GM23338 (cell line): ENCODE measurements around the gene KIF3C. TPM values are rescaled to one million over a fixed set of nuclear protein-coding genes. Genes with fewer than 3 reads are reported as not detected.

Experiments
- ATAC-seq: fragments of 200-7000 bp; cut with Tn5 transposase; 3 replicates; pipeline ENCODE4 v1.9.1; 2020
- DNase-seq: peaks from one replicate; pipeline ENCODE4 v3.0.0-alpha.2; 2015; ENCODE audit warnings: low spot score
- H2AFZ ChIP-seq: fragments of 200-600 bp; sonication (generic); 2 replicates; pipeline ENCODE4 v1.8.0; 2016; ENCODE audit warnings: antibody characterized with exemption, mild to moderate bottlenecking, moderate library complexity
- H3F3A ChIP-seq: fragments of 200-600 bp; sonication (generic); replicated peaks from 2 replicates; pipeline ENCODE4 v1.8.0; 2017; ENCODE audit warnings: antibody characterized with exemption, mixed run types, low read depth
- H3K27ac ChIP-seq: fragments of 200-600 bp; sonication (generic); 2 replicates; pipeline ENCODE4 v1.6.1; 2016; ENCODE audit warnings: low read depth
- H3K27me3 ChIP-seq: fragments of 200-600 bp; sonication (generic); 2 replicates; pipeline ENCODE4 v1.8.0; 2016; ENCODE audit warnings: mild to moderate bottlenecking, mixed run types, moderate library complexity; ENCODE audit not compliant: insufficient read depth
- H3K36me3 ChIP-seq: fragments of 200-600 bp; sonication (generic); 2 replicates; pipeline ENCODE4 v1.8.0; 2016; ENCODE audit warnings: mild to moderate bottlenecking; ENCODE audit not compliant: insufficient read depth
- H3K4me1 ChIP-seq: fragments of 200-600 bp; sonication (generic); 2 replicates; pipeline ENCODE4 v1.8.0; 2016; ENCODE audit warnings: mild to moderate bottlenecking, moderate library complexity; ENCODE audit not compliant: insufficient read depth
- H3K4me2 ChIP-seq: fragments of 200-600 bp; sonication (generic); 2 replicates; pipeline ENCODE4 v1.7.1; 2017; ENCODE audit warnings: mixed run types
- H3K4me3 ChIP-seq: fragments of 200-600 bp; sonication (generic); 2 replicates; pipeline ENCODE4 v1.6.1; 2016; ENCODE audit warnings: mixed run types
- H3K79me2 ChIP-seq: fragments of 200-600 bp; sonication (generic); replicated peaks from 2 replicates; pipeline ENCODE4 v1.8.0; 2017; ENCODE audit warnings: mild to moderate bottlenecking; ENCODE audit not compliant: insufficient read depth
- H3K9me2 ChIP-seq: fragments of 200-600 bp; sonication (generic); 2 replicates; pipeline ENCODE4 v1.8.0; 2017; ENCODE audit not compliant: insufficient read depth
- H4K20me1 ChIP-seq: fragments of 200-600 bp; sonication (generic); replicated peaks from 2 replicates; pipeline ENCODE4 v1.8.0; 2017; ENCODE audit warnings: mild to moderate bottlenecking; ENCODE audit not compliant: insufficient read depth
- H3K27ac Mint-ChIP-seq: 2 replicates; pipeline ENCODE4 v1.8.0; 2020; ENCODE audit warnings: inconsistent platforms, mild to moderate bottlenecking, moderate library complexity, mixed read lengths
- H3K27me3 Mint-ChIP-seq: 3 replicates; pipeline ENCODE4 v1.8.0; 2022; ENCODE audit warnings: low read depth, mild to moderate bottlenecking, moderate library complexity, mixed read lengths, inconsistent platforms; ENCODE audit not compliant: insufficient read depth, poor library complexity
- H3K36me3 Mint-ChIP-seq: 3 replicates; pipeline ENCODE4 v1.8.0; 2021; ENCODE audit warnings: low read depth, mild to moderate bottlenecking, inconsistent platforms, moderate library complexity, mixed read lengths
- H3K4me1 Mint-ChIP-seq: 3 replicates; pipeline ENCODE4 v1.8.0; 2020; ENCODE audit warnings: mild to moderate bottlenecking, inconsistent platforms, mixed read lengths
- H3K4me3 Mint-ChIP-seq: 3 replicates; pipeline ENCODE4 v1.8.0; 2021; ENCODE audit warnings: moderate library complexity, mild to moderate bottlenecking, inconsistent platforms, mixed read lengths
- H3K9me3 Mint-ChIP-seq: 3 replicates; pipeline ENCODE4 v1.8.0; 2020; ENCODE audit warnings: moderate library complexity, mild to moderate bottlenecking, inconsistent platforms, mixed read lengths
- CREB1 ChIP-seq: fragments of 250-450 bp; sonication (Bioruptor Pico); IDR thresholded peaks from 2 replicates; pipeline ENCODE4 v1.5.0; 2020; ENCODE audit warnings: low read depth, mild to moderate bottlenecking, moderate library complexity
- CTCF ChIP-seq, 2 experiments: fragments of 200-600 bp in 1 of 2; sonication (generic) in 1 of 2; conservative IDR thresholded peaks; 2 replicates each; pipeline versions ENCODE4 v1.5.1 to v1.6.1; 2016 to 2017; ENCODE audit warnings: antibody characterized with exemption in 2 of 2, low read depth in 2 of 2, mild to moderate bottlenecking in 2 of 2, moderate library complexity in 1 of 2
- ETS1 ChIP-seq: IDR thresholded peaks from 2 replicates; pipeline ENCODE4 v1.6.1; 2016; ENCODE audit warnings: antibody characterized with exemption
- EZH2 ChIP-seq: fragments of 200-600 bp; sonication (generic); IDR thresholded peaks from one replicate; pipeline ENCODE4 v1.8.0; 2017; ENCODE audit warnings: antibody characterized with exemption, mild to moderate bottlenecking, low read depth; ENCODE audit not compliant: unreplicated experiment
- EZH2phosphoT487 ChIP-seq: fragments of 200-600 bp; sonication (generic); IDR thresholded peaks from one replicate; pipeline ENCODE4 v1.8.1; 2018; ENCODE audit warnings: antibody characterized with exemption; ENCODE audit not compliant: unreplicated experiment
- JUNB ChIP-seq: IDR thresholded peaks from one replicate; pipeline ENCODE4 v1.6.1; 2016; ENCODE audit warnings: antibody characterized with exemption; ENCODE audit not compliant: unreplicated experiment
- NANOG ChIP-seq: IDR thresholded peaks from 2 replicates; pipeline ENCODE4 v1.6.1; 2016; ENCODE audit warnings: antibody characterized with exemption, borderline replicate concordance
- POLR2AphosphoS5 ChIP-seq: IDR thresholded peaks from 2 replicates; pipeline ENCODE4 v1.6.1; 2016; ENCODE audit warnings: antibody characterized with exemption, low read depth
- REST ChIP-seq: IDR thresholded peaks from one replicate; pipeline ENCODE4 v1.6.1; 2018; ENCODE audit warnings: antibody characterized with exemption; ENCODE audit not compliant: unreplicated experiment
- STAT1 ChIP-seq: IDR thresholded peaks from one replicate; pipeline ENCODE4 v1.6.1; 2016; ENCODE audit warnings: antibody characterized with exemption; ENCODE audit not compliant: unreplicated experiment
- ZNF114 ChIP-seq: fragments of 250-450 bp; sonication (Bioruptor Pico); IDR thresholded peaks from 2 replicates; pipeline ENCODE4 v1.5.0; 2020; ENCODE audit warnings: mild to moderate bottlenecking, moderate library complexity
- ZNF331 ChIP-seq: fragments of 250-450 bp; sonication (Bioruptor Pico); IDR thresholded peaks from 2 replicates; pipeline ENCODE4 v1.5.0; 2020; ENCODE audit warnings: low read depth, mild to moderate bottlenecking, moderate library complexity
- ZNF462 ChIP-seq: fragments of 250-450 bp; sonication (Bioruptor Pico); IDR thresholded peaks from 2 replicates; pipeline ENCODE4 v1.5.0; 2020; ENCODE audit warnings: mild to moderate bottlenecking, moderate library complexity
- polyA plus RNA-seq: library from polyadenylated mRNA; unstranded; fragments of >200 nt; fragmentation: Nextera tagmentation; extraction: Ambion mirVana; gene quantifications from 2 replicates; pipeline ENCODE4 v1.2.1, GENCODE V29; 2016
- total RNA-seq: library from RNA; depleted of rRNA; stranded (reverse); fragments of >200 nt; shearing (Covaris generic); gene quantifications from 2 replicates; pipeline ENCODE4 v1.2.3, GENCODE V29; 2014

The KIF3C gene
- total and polyA plus RNA-seq, 2 experiments from 2014 or later = 14.9 to 40.0 TPM

- H3K4me2 ChIP-seq = no peak overlapping the region
- no peaks in the 10 kb centered on the region for H3K9me2 ChIP-seq
- ATAC-seq (no peak), DNase-seq (no peak)
- 0 out of 2 replicates have a peak, but pooled peaks cover 5% of the 10 kb centered on the region for H3K36me3 ChIP-seq
- H4K20me1 ChIP-seq = peaks cover 16% of the 10 kb centered on the region
- H3F3A ChIP-seq = no peaks in the 10 kb centered on the region
- Mint-ChIP-seq H3K4me1 (no peaks in the 10 kb centered on the region), H3K27me3 (no peaks in the 10 kb centered on the region), H3K36me3 (peaks cover 12% of the 10 kb centered on the region), H3K9me3 (no peaks in the 10 kb centered on the region), H3K27ac (no peak overlapping the region), H3K4me3 (no peak overlapping the region)
- H3K4me3 ChIP-seq = no peak overlapping the region
- H3K79me2 ChIP-seq = peaks cover 35% of the 10 kb centered on the region
- H3K27ac ChIP-seq = no peak overlapping the region
- TF ChIP-seq POLR2AphosphoS5 = no peak
- TF ChIP-seq ZNF331 (CRISPR knock-in tag) = no peak
- TF ChIP-seq CREB1 (CRISPR knock-in tag) = no peak
- TF ChIP-seq EZH2 = no peak
- no peak for TF ChIP-seq JUNB
- TF ChIP-seq ZNF114 = no peak
- TF ChIP-seq NANOG = no peak
- no peak for TF ChIP-seq ETS1
- no peak for TF ChIP-seq ZNF462
- TF ChIP-seq REST = no peak
- no peak for TF ChIP-seq STAT1
- TF ChIP-seq CTCF (conservative IDR thresholded peaks at IDR 0.05; ENCODE audit: low read depth in 2 of 2) = no peak
- no peak for TF ChIP-seq EZH2phosphoT487
- no peaks in the 10 kb centered on the region for H3K27me3 ChIP-seq
- no peak overlapping the region for H2AFZ ChIP-seq
- no peaks in the 10 kb centered on the region for H3K4me1 ChIP-seq
Measured at GRCh38 chr2:25964891-25965290, 17.4 kb downstream of the KIF3C start.
